ENCODE data around the gene GNAI3. TPM values are rescaled to one million over a fixed set of nuclear protein-coding genes. Genes with fewer than 3 reads are reported as not detected.

GNAI3 gene
- 10.3 and 11.4 TPM in 2 replicates for total RNA-seq
- polyA plus RNA-seq = 12.9 and 14.4 TPM in 2 replicates
- polyA plus RNA-seq (2012) = 9.4 and 9.7 TPM in 2 replicates
- polyA minus RNA-seq (ENCODE audit: low replicate concordance) = 1.8 and 1.9 TPM in 2 replicates

DNA sequence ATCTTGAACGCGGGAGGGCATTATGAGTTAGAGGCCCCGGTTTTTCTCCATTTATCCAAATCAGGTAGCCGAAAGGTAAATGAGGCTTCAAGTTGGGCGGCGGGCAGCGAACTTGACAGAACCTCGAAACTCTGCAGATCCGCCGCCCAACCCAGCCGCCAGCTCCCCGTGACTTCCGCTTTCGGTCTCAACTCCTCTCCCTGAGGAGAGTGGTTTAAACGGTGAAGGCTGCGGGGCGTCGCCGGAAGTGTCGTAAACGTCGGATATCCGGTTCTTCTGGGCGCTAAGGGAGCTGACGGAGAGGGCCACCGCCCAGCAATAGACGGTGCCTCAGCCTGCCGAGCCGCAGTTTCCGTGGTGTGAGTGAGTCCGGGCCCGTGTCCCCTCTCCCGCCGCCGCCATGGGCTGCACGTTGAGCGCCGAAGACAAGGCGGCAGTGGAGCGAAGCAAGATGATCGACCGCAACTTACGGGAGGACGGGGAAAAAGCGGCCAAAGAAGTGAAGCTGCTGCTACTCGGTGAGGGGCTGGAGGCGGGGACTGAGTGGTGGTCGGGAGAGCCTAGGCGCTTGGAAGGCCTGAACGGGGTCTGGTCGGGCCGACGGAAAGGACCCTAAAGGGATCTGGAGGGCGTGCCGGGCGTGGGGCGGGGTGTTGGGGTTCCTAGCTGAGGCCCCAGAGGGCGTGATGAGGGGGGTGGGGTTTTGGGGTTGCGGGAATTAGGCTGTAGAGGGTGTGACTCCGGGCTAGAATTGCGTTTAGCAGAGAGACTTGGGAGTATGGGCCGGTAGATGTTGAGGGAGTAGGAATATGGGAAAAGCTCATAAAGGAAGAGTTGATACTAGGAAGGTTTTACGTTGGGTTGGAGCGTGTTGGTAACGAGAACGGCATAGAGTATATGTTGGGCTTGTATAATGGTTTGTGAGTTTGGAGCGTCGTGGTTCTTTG, at the start of gene GNAI3:
Gene GNAI3, plus strand, starts transcription at position 295 of the 947 bp plus-strand sequence. Its CDS starts 106 bp downstream, at position 401.
- Histone ChIP-seq H3K9ac (ENCODE audit: insufficient read depth, low read length) (peak within 1 kb of the TSS; percentile 98), H3K4me2 (ENCODE audit: extremely low read depth, insufficient read depth, low read length) (peak within 1 kb of the TSS; percentile 93), H3K27ac (ENCODE audit: insufficient read depth, low read length) (peak within 1 kb of the TSS; percentile 98), H3K27me3 (ENCODE audit: control insufficient read depth, insufficient read depth, low read length) (peaks cover 3% of the 10 kb centered on the region), H3K4me3 (replicated peaks in 1 of 4; ENCODE audit: control extremely low read depth in 1 of 4, insufficient read depth in 1 of 4, low read depth in 3 of 4, low read length in 4 of 4) (peak within 1 kb of the TSS; percentile 92 to 98 (median 96)), H3K36me3 (ENCODE audit: control insufficient read depth, insufficient read depth, low read length) (no peaks in the 10 kb centered on the region), H2AFZ (ENCODE audit: low read length) (peak within 1 kb of the TSS; percentile 87), H3K79me2 (ENCODE audit: control insufficient read depth, insufficient read depth, low read length) (peaks cover 60% of the 10 kb centered on the region), H3K4me1 (ENCODE audit: control insufficient read depth, extremely low read depth, insufficient read depth, low read length) (peaks cover 5% of the 10 kb centered on the region), H3K9me3 (ENCODE audit: control insufficient read depth, insufficient read depth, low read depth, low read length) (no peaks in the 10 kb centered on the region), H4K20me1 (ENCODE audit: control insufficient read depth, extremely low read depth, insufficient read depth, low read length) (peaks cover 2% of the 10 kb centered on the region)
- peak; percentile 96 for DNase-seq (ENCODE audit: low read depth in 2 of 2)
- TF ChIP-seq, protein P1, sequence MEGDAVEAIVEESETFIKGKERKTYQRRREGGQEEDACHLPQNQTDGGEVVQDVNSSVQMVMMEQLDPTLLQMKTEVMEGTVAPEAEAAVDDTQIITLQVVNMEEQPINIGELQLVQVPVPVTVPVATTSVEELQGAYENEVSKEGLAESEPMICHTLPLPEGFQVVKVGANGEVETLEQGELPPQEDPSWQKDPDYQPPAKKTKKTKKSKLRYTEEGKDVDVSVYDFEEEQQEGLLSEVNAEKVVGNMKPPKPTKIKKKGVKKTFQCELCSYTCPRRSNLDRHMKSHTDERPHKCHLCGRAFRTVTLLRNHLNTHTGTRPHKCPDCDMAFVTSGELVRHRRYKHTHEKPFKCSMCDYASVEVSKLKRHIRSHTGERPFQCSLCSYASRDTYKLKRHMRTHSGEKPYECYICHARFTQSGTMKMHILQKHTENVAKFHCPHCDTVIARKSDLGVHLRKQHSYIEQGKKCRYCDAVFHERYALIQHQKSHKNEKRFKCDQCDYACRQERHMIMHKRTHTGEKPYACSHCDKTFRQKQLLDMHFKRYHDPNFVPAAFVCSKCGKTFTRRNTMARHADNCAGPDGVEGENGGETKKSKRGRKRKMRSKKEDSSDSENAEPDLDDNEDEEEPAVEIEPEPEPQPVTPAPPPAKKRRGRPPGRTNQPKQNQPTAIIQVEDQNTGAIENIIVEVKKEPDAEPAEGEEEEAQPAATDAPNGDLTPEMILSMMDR (conservative IDR thresholded peaks at IDR 0.05 in 1 of 2, IDR thresholded peaks at IDR 0.05 in 1 of 2; ENCODE audit: low read depth in 1 of 2, low read length in 2 of 2) = no peak
- no peak for TF ChIP-seq EZH2 (IDR thresholded peaks at IDR 0.05; ENCODE audit: low read length, missing control alignments)

DNA sequence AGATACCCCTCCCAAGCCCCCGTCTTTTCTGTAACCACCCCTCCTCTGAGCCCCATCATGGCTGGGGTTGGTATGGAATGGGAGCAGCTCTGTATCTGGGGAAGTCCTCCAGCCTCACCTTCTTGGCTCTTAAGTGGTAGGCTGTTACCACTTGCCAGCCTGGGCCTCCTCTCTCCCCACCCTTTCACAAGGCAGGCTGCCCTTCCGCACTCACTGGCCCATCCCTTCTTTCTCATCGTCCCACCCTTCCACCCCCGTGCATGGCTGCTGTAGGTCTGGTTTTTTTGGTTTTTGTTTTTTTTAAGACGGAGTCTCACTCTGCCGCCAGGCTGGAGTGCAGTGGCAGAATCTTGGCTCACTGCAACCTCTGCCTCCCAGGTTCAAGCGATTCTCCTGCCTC, 49.3 kb upstream of the GNAI3 start:
- H2AFZ ChIP-seq (ENCODE audit: low read length) = no peak overlapping the region
- no peaks in the 10 kb centered on the region for H3K79me2 ChIP-seq (ENCODE audit: control insufficient read depth, insufficient read depth, low read length)
- H3K4me2 ChIP-seq (ENCODE audit: extremely low read depth, insufficient read depth, low read length) = no peak overlapping the region
- no peak for DNase-seq (ENCODE audit: low read depth in 2 of 2)
- H3K4me1 ChIP-seq (ENCODE audit: control insufficient read depth, extremely low read depth, insufficient read depth, low read length) = peaks cover 5% of the 10 kb centered on the region
- no peak overlapping the region for H3K27ac ChIP-seq (ENCODE audit: insufficient read depth, low read length)
- no peak overlapping the region for H3K9ac ChIP-seq (ENCODE audit: insufficient read depth, low read length)
- H3K4me3 ChIP-seq (replicated peaks in 1 of 4; ENCODE audit: control extremely low read depth in 1 of 4, insufficient read depth in 1 of 4, low read depth in 3 of 4, low read length in 4 of 4) = no peak overlapping the region
- no peaks in the 10 kb centered on the region for H3K9me3 ChIP-seq (ENCODE audit: control insufficient read depth, insufficient read depth, low read depth, low read length)
- H3K27me3 ChIP-seq (ENCODE audit: control insufficient read depth, insufficient read depth, low read length) = no peaks in the 10 kb centered on the region
- peaks cover 5% of the 10 kb centered on the region for H3K36me3 ChIP-seq (ENCODE audit: control insufficient read depth, insufficient read depth, low read length)
- H4K20me1 ChIP-seq (ENCODE audit: control insufficient read depth, extremely low read depth, insufficient read depth, low read length) = no peaks in the 10 kb centered on the region
- TF ChIP-seq, protein P1 (conservative IDR thresholded peaks at IDR 0.05 in 1 of 2, IDR thresholded peaks at IDR 0.05 in 1 of 2; ENCODE audit: low read depth in 1 of 2, low read length in 2 of 2) = no peak
- TF ChIP-seq EZH2 (IDR thresholded peaks at IDR 0.05; ENCODE audit: low read length, missing control alignments) = no peak
